ENCODE measurements around the gene FBXL4. TPM values are rescaled to one million over a fixed set of nuclear protein-coding genes. Genes with fewer than 3 reads are reported as not detected.

Gene FBXL4
- total RNA-seq, 2 experiments from 2014 or later, result 14.5 to 20.9 TPM

GRCh38 chr6:98992535-98992934 lies 44.8 kb upstream of the FBXL4 start:
- DNase-seq (ENCODE audit: low spot score), result no peak
- Histone ChIP-seq H3K36me3 (ENCODE audit: insufficient read depth, low read length) (no peaks in the 10 kb centered on the region), H3K4me3 (ENCODE audit: low read depth, low read length, poor library complexity, severe bottlenecking) (no peak overlapping the region), H3K9me2 (ENCODE audit: insufficient read depth, low read length) (peaks cover 4% of the 10 kb centered on the region; the same call in 1 of the 2 replicates), H4K20me1 (ENCODE audit: insufficient read depth, low read length) (no peaks in the 10 kb centered on the region), H2AFZ (ENCODE audit: low read length) (no peak overlapping the region), H3K4me2 (ENCODE audit: low read length) (no peak overlapping the region), H3K27ac (ENCODE audit: low read depth, low read length, poor library complexity, severe bottlenecking) (no peak overlapping the region), H3K9me3 (ENCODE audit: low read length) (no peaks in the 10 kb centered on the region), H3K4me1 (ENCODE audit: insufficient read depth, low read length, poor library complexity, severe bottlenecking) (no peaks in the 10 kb centered on the region), H3K79me2 (ENCODE audit: insufficient read depth, low read depth, low read length) (no peaks in the 10 kb centered on the region)
- no TSS peak for BruUV-seq (replicated peaks)
- intact Hi-C loops (cut with micrococcal nuclease; ENCODE audit: unreplicated experiment), result no loop called here
- POLR2A ChIA-PET, result no interaction called here
- no peak for TF ChIP-seq EZH2phosphoT487 (IDR thresholded peaks at IDR 0.05; ENCODE audit: borderline replicate concordance, low read depth, low read length)
- no peak for TF ChIP-seq CTCF (conservative IDR thresholded peaks at IDR 0.05; ENCODE audit: low read length)
- CTCF ChIA-PET (ENCODE audit: unreplicated experiment), result no interaction called here

GRCh38 chr6:98986071-98986615 lies 38.4 kb upstream of the FBXL4 start:
- H3K9me2 ChIP-seq (ENCODE audit: insufficient read depth, low read length), result no peaks in the 10 kb centered on the region
- CTCF ChIA-PET (ENCODE audit: unreplicated experiment), result no interaction called here
- TF ChIP-seq CTCF (conservative IDR thresholded peaks at IDR 0.05; ENCODE audit: low read length), result no peak
- no peak for TF ChIP-seq EZH2phosphoT487 (IDR thresholded peaks at IDR 0.05; ENCODE audit: borderline replicate concordance, low read depth, low read length)
- H3K36me3 ChIP-seq (ENCODE audit: insufficient read depth, low read length), result no peaks in the 10 kb centered on the region
- no peak overlapping the region for H3K27ac ChIP-seq (ENCODE audit: low read depth, low read length, poor library complexity, severe bottlenecking)
- H2AFZ ChIP-seq (ENCODE audit: low read length), result no peak overlapping the region
- no peak overlapping the region for H3K4me3 ChIP-seq (ENCODE audit: low read depth, low read length, poor library complexity, severe bottlenecking)
- no peak for DNase-seq (ENCODE audit: low spot score)
- intact Hi-C loops (cut with micrococcal nuclease; ENCODE audit: unreplicated experiment), result no loop called here
- BruUV-seq (replicated peaks), result no TSS peak
- H3K4me2 ChIP-seq (ENCODE audit: low read length), result no peak overlapping the region
- H3K9me3 ChIP-seq (ENCODE audit: low read length), result no peaks in the 10 kb centered on the region
- no peaks in the 10 kb centered on the region for H3K79me2 ChIP-seq (ENCODE audit: insufficient read depth, low read depth, low read length)
- H4K20me1 ChIP-seq (ENCODE audit: insufficient read depth, low read length), result no peaks in the 10 kb centered on the region
- H3K4me1 ChIP-seq (ENCODE audit: insufficient read depth, low read length, poor library complexity, severe bottlenecking), result no peaks in the 10 kb centered on the region
- POLR2A ChIA-PET, result no interaction called here

GRCh38 chr6:98985391-98985790 lies 37.6 kb upstream of the FBXL4 start:
- DNase-seq (ENCODE audit: low spot score), result no peak
- CTCF ChIA-PET (ENCODE audit: unreplicated experiment), result no interaction called here
- Histone ChIP-seq H3K4me2 (ENCODE audit: low read length) (no peak overlapping the region), H3K36me3 (ENCODE audit: insufficient read depth, low read length) (no peaks in the 10 kb centered on the region), H3K9me3 (ENCODE audit: low read length) (no peaks in the 10 kb centered on the region), H3K4me3 (ENCODE audit: low read depth, low read length, poor library complexity, severe bottlenecking) (no peak overlapping the region), H2AFZ (ENCODE audit: low read length) (no peak overlapping the region), H3K27ac (ENCODE audit: low read depth, low read length, poor library complexity, severe bottlenecking) (no peak overlapping the region), H4K20me1 (ENCODE audit: insufficient read depth, low read length) (no peaks in the 10 kb centered on the region), H3K9me2 (ENCODE audit: insufficient read depth, low read length) (no peaks in the 10 kb centered on the region), H3K4me1 (ENCODE audit: insufficient read depth, low read length, poor library complexity, severe bottlenecking) (no peaks in the 10 kb centered on the region), H3K79me2 (ENCODE audit: insufficient read depth, low read depth, low read length) (no peaks in the 10 kb centered on the region)
- no peak for TF ChIP-seq EZH2phosphoT487 (IDR thresholded peaks at IDR 0.05; ENCODE audit: borderline replicate concordance, low read depth, low read length)
- no peak for TF ChIP-seq CTCF (conservative IDR thresholded peaks at IDR 0.05; ENCODE audit: low read length)
- intact Hi-C loops (cut with micrococcal nuclease; ENCODE audit: unreplicated experiment), result no loop called here
- POLR2A ChIA-PET, result interaction anchor here (0.6 to 1.2 kb wide), 2 partner anchors 13 to 1445 kb away, joined by 3 to 5 read pairs; no protein-coding TSS in a partner anchor
- no TSS peak for BruUV-seq (replicated peaks)
